Upper lobe of right lung (tissue), 1 donor: ENCODE results near the gene FRMD3. TPM values are rescaled to one million over a fixed set of nuclear protein-coding genes. Genes with fewer than 3 reads are reported as not detected.

ENCODE experiments used
- ATAC-seq: fragments of 200-7000 bp; cut with Tn5 transposase; one replicate; pipeline ENCODE4 v1.9.1; 2020; ENCODE audit warnings: mild to moderate bottlenecking, moderate library complexity
- DNase-seq: peaks from one replicate; pipeline ENCODE4 v3.0.0-alpha.2; 2020
- H3K27ac ChIP-seq: fragments of 200-600 bp; one replicate; pipeline ENCODE4 v1.8.0; 2022
- H3K27me3 ChIP-seq: fragments of 200-600 bp; one replicate; pipeline ENCODE4 v1.8.0; 2022; ENCODE audit warnings: mild to moderate bottlenecking
- H3K36me3 ChIP-seq: fragments of 200-600 bp; one replicate; pipeline ENCODE4 v1.8.0; 2022
- H3K4me1 ChIP-seq: fragments of 200-600 bp; one replicate; pipeline ENCODE4 v1.8.0; 2022
- H3K4me3 ChIP-seq: fragments of 200-600 bp; one replicate; pipeline ENCODE4 v1.8.0; 2022; ENCODE audit warnings: mild to moderate bottlenecking
- H3K9me3 ChIP-seq: fragments of 200-600 bp; one replicate; pipeline ENCODE4 v1.8.0; 2022
- CTCF ChIP-seq: fragments of 200-600 bp; IDR thresholded peaks from one replicate; pipeline ENCODE4 v1.8.0; 2022; ENCODE audit warnings: antibody characterized with exemption
- intact Hi-C: fragments of 100-400 bp; cut with DNase I; formaldehyde crosslinking; loops from one replicate; pipeline ENCODE4 v1.11.0; 2022
- total RNA-seq: library from RNA; stranded (reverse); fragmentation: NEBNext Ultra II Directional; extraction: Animal tissue kit (Norgen Biotek cat#: 25700); gene quantifications from one replicate; pipeline ENCODE4 v1.2.1, GENCODE V29; 2021
- donor health status: DM: no; HTN: yes; CAD: no; lungs with severe emphysema.

The FRMD3 gene
- total RNA-seq, 1 donor from 2014 or later = 10.8 TPM

GRCh38 chr9:83572524-83572923 lies 34.3 kb upstream of the FRMD3 start:
- Histone ChIP-seq H3K36me3 (no peaks in the 10 kb centered on the region), H3K27me3 (no peaks in the 10 kb centered on the region), H3K9me3 (no peaks in the 10 kb centered on the region), H3K4me1 (peaks cover 4% of the 10 kb centered on the region), H3K4me3 (no peak overlapping the region), H3K27ac (no peak overlapping the region)
- no peak for TF ChIP-seq CTCF
- ATAC-seq (peak; percentile 77), DNase-seq (no peak)
- intact Hi-C loops = no loop called here

GRCh38 chr9:83570359-83570758 lies 32.2 kb upstream of the FRMD3 start:
- intact Hi-C loops = no loop called here
- Histone ChIP-seq H3K4me1 (peaks cover 4% of the 10 kb centered on the region), H3K9me3 (no peaks in the 10 kb centered on the region), H3K27ac (no peak overlapping the region), H3K36me3 (no peaks in the 10 kb centered on the region), H3K4me3 (no peak overlapping the region), H3K27me3 (no peaks in the 10 kb centered on the region)
- ATAC-seq (peak; percentile 64), DNase-seq (no peak)
- TF ChIP-seq CTCF = no peak

- no peak for TF ChIP-seq CTCF
- Histone ChIP-seq H3K27me3 (no peaks in the 10 kb centered on the region), H3K4me1 (peaks cover 4% of the 10 kb centered on the region), H3K9me3 (no peaks in the 10 kb centered on the region), H3K4me3 (no peak overlapping the region), H3K27ac (no peak overlapping the region), H3K36me3 (no peaks in the 10 kb centered on the region)
- intact Hi-C loops = no loop called here
- ATAC-seq (peak; percentile 41), DNase-seq (no peak)
These were observed 31.1 kb upstream of the FRMD3 start for GRCh38 chr9:83569326-83569725.

- no peak for TF ChIP-seq CTCF
- Histone ChIP-seq H3K4me1 (no peaks in the 10 kb centered on the region), H3K9me3 (no peaks in the 10 kb centered on the region), H3K27ac (no peak overlapping the region), H3K27me3 (no peaks in the 10 kb centered on the region), H3K4me3 (no peak overlapping the region), H3K36me3 (no peaks in the 10 kb centered on the region)
- DNase-seq = no peak
- no peak for ATAC-seq
- intact Hi-C loops = no loop called here
These were observed 25.2 kb upstream of the FRMD3 start for GRCh38 chr9:83563360-83563759.

- Histone ChIP-seq H3K4me3 (no peak overlapping the region), H3K4me1 (no peaks in the 10 kb centered on the region), H3K27me3 (no peaks in the 10 kb centered on the region), H3K9me3 (no peaks in the 10 kb centered on the region), H3K36me3 (no peaks in the 10 kb centered on the region), H3K27ac (no peak overlapping the region)
- intact Hi-C loops = no loop called here
- no peak for TF ChIP-seq CTCF
- DNase-seq (no peak), ATAC-seq (no peak)
These were observed 22.1 kb upstream of the FRMD3 start for GRCh38 chr9:83560169-83560826.

GRCh38 chr9:83557771-83558170 lies 19.6 kb upstream of the FRMD3 start:
- Histone ChIP-seq H3K4me3 (no peak overlapping the region), H3K27me3 (no peaks in the 10 kb centered on the region), H3K36me3 (no peaks in the 10 kb centered on the region), H3K4me1 (no peaks in the 10 kb centered on the region), H3K27ac (no peak overlapping the region), H3K9me3 (no peaks in the 10 kb centered on the region)
- intact Hi-C loops = no loop called here
- ATAC-seq (no peak), DNase-seq (no peak)
- no peak for TF ChIP-seq CTCF
